Osteocyte (in vitro differentiated cells): ENCODE measurements around the gene MEF2A. TPM values are rescaled to one million over a fixed set of nuclear protein-coding genes. Genes with fewer than 3 reads are reported as not detected.
A peak's percentile ranks its signal among the peaks of the same experiment; 100 is the strongest.

ENCODE experiments used
- DNase-seq: peaks from one replicate; pipeline ENCODE4 v3.0.0; 2021; ENCODE audit warnings: mixed read lengths; ENCODE audit not compliant: unreplicated experiment; ENCODE audit errors: extremely low spot score
- H3K27ac Mint-ChIP-seq: one replicate; pipeline ENCODE4 v1.8.0; 2021; ENCODE audit warnings: mild to moderate bottlenecking, mixed read lengths; ENCODE audit not compliant: unreplicated experiment
- H3K27me3 Mint-ChIP-seq: one replicate; pipeline ENCODE4 v1.8.0; 2021; ENCODE audit warnings: mixed read lengths; ENCODE audit not compliant: unreplicated experiment
- H3K36me3 Mint-ChIP-seq: one replicate; pipeline ENCODE4 v1.8.0; 2021; ENCODE audit warnings: mixed read lengths; ENCODE audit not compliant: unreplicated experiment
- H3K4me1 Mint-ChIP-seq: one replicate; pipeline ENCODE4 v1.8.0; 2021; ENCODE audit warnings: mixed read lengths; ENCODE audit not compliant: unreplicated experiment
- H3K4me3 Mint-ChIP-seq: one replicate; pipeline ENCODE4 v1.8.0; 2021; ENCODE audit warnings: mild to moderate bottlenecking, moderate library complexity, mixed read lengths; ENCODE audit not compliant: unreplicated experiment
- H3K9me3 Mint-ChIP-seq: one replicate; pipeline ENCODE4 v1.8.0; 2021; ENCODE audit warnings: mixed read lengths; ENCODE audit not compliant: unreplicated experiment
- CTCF ChIP-seq: fragments of 200-600 bp; sonication (generic); IDR thresholded peaks from 2 replicates; pipeline ENCODE4 v1.5.0; 2021; ENCODE audit warnings: antibody characterized with exemption, mild to moderate bottlenecking, moderate library complexity
- total RNA-seq: library from RNA; stranded (reverse); gene quantifications from 2 replicates; pipeline ENCODE4 v1.2.1, GENCODE V29; 2021

MEF2A gene
- total RNA-seq, 1 donor from 2014 or later, result 97.8 TPM

DNA sequence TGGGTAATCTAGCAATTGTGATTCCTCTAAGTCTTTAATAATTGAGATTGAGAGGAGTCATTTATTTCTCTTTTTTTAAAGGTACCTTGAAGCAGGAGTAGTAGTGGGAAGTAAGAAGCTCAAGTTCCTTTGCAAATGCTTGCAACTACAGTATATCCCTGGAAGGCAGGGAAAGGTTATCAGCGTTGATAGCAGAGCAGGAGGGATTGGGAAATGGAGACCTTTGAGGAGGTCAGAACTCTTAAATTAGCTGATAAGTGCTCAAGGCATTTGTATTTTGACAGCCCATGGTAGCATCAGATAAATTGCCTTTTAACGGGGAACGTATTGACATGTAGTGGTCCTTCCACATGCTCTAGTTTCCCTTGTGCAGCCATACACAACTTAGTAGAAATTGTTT is 47.7 kb downstream of the MEF2A start:
- Mint-ChIP-seq H3K27me3 (no peaks in the 10 kb centered on the region), H3K4me3 (no peak overlapping the region), H3K4me1 (peaks cover 41% of the 10 kb centered on the region), H3K36me3 (peaks cover 11% of the 10 kb centered on the region), H3K27ac (no peak overlapping the region), H3K9me3 (no peaks in the 10 kb centered on the region)
- no peak for TF ChIP-seq CTCF
- no peak for DNase-seq

- H3K9me3 Mint-ChIP-seq, result no peaks in the 10 kb centered on the region
- DNase-seq, result no peak
- no peak overlapping the region for H3K4me3 Mint-ChIP-seq
- no peak for TF ChIP-seq CTCF
- peaks cover 11% of the 10 kb centered on the region for H3K36me3 Mint-ChIP-seq
- H3K27me3 Mint-ChIP-seq, result no peaks in the 10 kb centered on the region
- peak overlapping the region; percentile 55 for H3K27ac Mint-ChIP-seq
- H3K4me1 Mint-ChIP-seq, result peaks cover 41% of the 10 kb centered on the region
These were observed 48.3 kb downstream of the MEF2A start for GRCh38 chr15:99613887-99614647.

DNA sequence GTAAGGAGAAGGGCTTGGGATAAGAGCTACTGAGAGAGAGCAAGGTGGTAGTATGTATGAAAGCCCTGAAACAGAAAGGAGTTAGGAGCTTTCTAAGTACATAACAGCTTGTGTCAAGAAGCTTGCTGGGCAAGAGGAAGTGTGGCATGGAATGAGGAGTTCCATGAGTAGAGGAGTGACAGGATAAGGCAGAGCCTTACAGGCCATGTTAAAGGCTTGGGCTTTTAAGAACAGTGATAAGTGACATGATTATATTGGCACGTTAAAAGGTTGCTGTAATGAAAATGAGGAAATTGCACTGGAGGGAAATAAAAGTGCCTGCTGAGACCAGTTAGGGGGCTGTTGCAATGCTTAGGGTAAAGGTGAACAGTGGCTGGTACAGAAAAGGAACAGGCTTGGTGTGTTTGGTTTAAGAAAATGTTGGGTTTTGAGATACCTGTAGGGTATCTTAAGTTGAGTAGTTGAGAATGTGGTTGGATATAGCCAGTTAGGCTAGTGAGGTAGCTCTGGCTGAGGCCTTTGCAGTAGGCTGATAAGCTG is 49.0 kb downstream of the MEF2A start:
- peaks cover 48% of the 10 kb centered on the region for H3K4me1 Mint-ChIP-seq

DNA sequence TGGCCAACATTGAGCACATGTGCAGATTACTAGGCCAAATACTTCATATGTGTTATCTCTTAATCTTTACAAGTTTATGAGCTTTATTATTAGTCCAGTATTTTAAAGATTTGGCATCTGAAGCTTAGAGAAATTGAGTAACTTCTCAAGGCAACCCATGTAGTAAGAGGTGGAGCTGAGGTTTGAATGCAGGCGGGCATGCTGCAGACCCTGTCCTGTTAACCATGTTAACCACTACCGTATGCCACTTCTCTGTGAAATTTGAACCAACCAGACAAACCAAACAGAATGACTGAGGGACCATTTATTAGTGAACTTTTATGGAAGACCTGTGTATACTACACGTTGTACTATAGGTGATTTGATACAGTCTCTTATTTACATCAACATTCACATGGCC is 49.7 kb downstream of the MEF2A start:
- Mint-ChIP-seq H3K27me3 (no peaks in the 10 kb centered on the region), H3K27ac (no peak overlapping the region), H3K36me3 (peaks cover 11% of the 10 kb centered on the region), H3K4me3 (no peak overlapping the region), H3K9me3 (no peaks in the 10 kb centered on the region), H3K4me1 (peaks cover 48% of the 10 kb centered on the region)
- no peak for DNase-seq
- TF ChIP-seq CTCF, result no peak

More for the DNA sequence above, 49.0 kb downstream of the MEF2A start:
- Mint-ChIP-seq H3K27me3 (no peaks in the 10 kb centered on the region), H3K27ac (peak overlapping the region; percentile 55), H3K9me3 (no peaks in the 10 kb centered on the region), H3K36me3 (peaks cover 11% of the 10 kb centered on the region), H3K4me3 (no peak overlapping the region)
- DNase-seq, result no peak
- no peak for TF ChIP-seq CTCF

GRCh38 chr15:99616129-99616528 is 50.3 kb downstream of the MEF2A start:
- DNase-seq, result no peak
- H3K4me1 Mint-ChIP-seq, result peaks cover 48% of the 10 kb centered on the region
- peaks cover 14% of the 10 kb centered on the region for H3K36me3 Mint-ChIP-seq
- no peak overlapping the region for H3K27ac Mint-ChIP-seq
- no peak overlapping the region for H3K4me3 Mint-ChIP-seq
- H3K9me3 Mint-ChIP-seq, result no peaks in the 10 kb centered on the region
- H3K27me3 Mint-ChIP-seq, result no peaks in the 10 kb centered on the region
- TF ChIP-seq CTCF, result no peak
